H1 (cell line): Measurements from ENCODE around the gene BRD1. TPM values are rescaled to one million over a fixed set of nuclear protein-coding genes. Genes with fewer than 3 reads are reported as not detected.

Experiments
- CTCF ChIA-PET: fragments of 300-600 bp; sonication (Branson Sonifier 250); formaldehyde crosslinking; loops from one replicate; lab custom pipeline; 2021; ENCODE audit not compliant: partially characterized antibody; lab: Charles Lee
- POLR2A ChIA-PET: fragments of 300-600 bp; sonication (Branson Sonifier 250); formaldehyde crosslinking; loops from one replicate; lab custom pipeline; 2021; ENCODE audit warnings: inconsistent platforms; ENCODE audit not compliant: partially characterized antibody; lab: Charles Lee
- DNase-seq, 2 experiments: peaks; one replicate each; pipeline versions ENCODE4 v3.0.0 to v3.0.0-alpha.2; 2010 to 2022; ENCODE audit warnings: low spot score in 2 of 2, low read depth in 1 of 2, mixed read lengths in 1 of 2
- FAIRE-seq: peaks from 2 replicates; lab custom pipeline; 2011; peaks lifted over from hg19 to GRCh38; lab: Jason Lieb, UNC
- H2AFZ ChIP-seq: 2 replicates; pipeline ENCODE4 v1.8.1; 2012; ENCODE audit warnings: low read length, inconsistent platforms
- H2AK5ac ChIP-seq: 2 replicates; pipeline ENCODE4 v1.6.1; 2013; ENCODE audit warnings: low read depth, low read length
- H2BK120ac ChIP-seq: replicated peaks from 2 replicates; pipeline ENCODE3; 2013; ENCODE audit warnings: low read depth, low read length, inconsistent platforms
- H2BK12ac ChIP-seq: 2 replicates; pipeline ENCODE4 v1.6.1; 2013; ENCODE audit warnings: low read depth, low read length
- H2BK15ac ChIP-seq: 2 replicates; pipeline ENCODE4 v1.6.1; 2013; ENCODE audit warnings: low read length
- H2BK20ac ChIP-seq: 2 replicates; pipeline ENCODE4 v1.6.1; 2013; ENCODE audit warnings: low read length
- H2BK5ac ChIP-seq: 2 replicates; pipeline ENCODE4 v1.6.1; 2013; ENCODE audit warnings: low read depth, low read length
- H3K14ac ChIP-seq: 2 replicates; pipeline ENCODE4 v1.6.1; 2013; ENCODE audit warnings: inconsistent platforms; ENCODE audit not compliant: insufficient read length
- H3K18ac ChIP-seq: 2 replicates; pipeline ENCODE4 v1.6.1; 2013; ENCODE audit warnings: low read length; ENCODE audit errors: extremely low read depth
- H3K23ac ChIP-seq: 2 replicates; pipeline ENCODE4 v1.6.1; 2013; ENCODE audit warnings: inconsistent platforms; ENCODE audit not compliant: insufficient read length
- H3K23me2 ChIP-seq: 2 replicates; pipeline ENCODE4 v1.6.1; 2013; ENCODE audit warnings: low read depth, low read length
- H3K27ac ChIP-seq: 2 replicates; pipeline ENCODE4 v1.6.1; 2011; ENCODE audit warnings: low read depth, low read length, inconsistent platforms
- H3K27me3 ChIP-seq, 4 experiments: replicated peaks in 1 of 4; 1 replicate in 1 of 4; 2 replicates in 3 of 4; pipeline versions ENCODE4 v1.6.1 to v1.8.1; 2011 to 2013; ENCODE audit warnings: low read length in 3 of 4, mild to moderate bottlenecking in 3 of 4, inconsistent platforms in 2 of 4, mixed read lengths in 2 of 4, moderate library complexity in 1 of 4; ENCODE audit not compliant: control insufficient read depth in 3 of 4, insufficient read depth in 3 of 4; ENCODE audit errors: extremely low read depth in 1 of 4
- H3K36me3 ChIP-seq, 4 experiments: 2 replicates each; pipeline versions ENCODE4 v1.6.1 to v1.8.1; 2011 to 2013; ENCODE audit warnings: mild to moderate bottlenecking in 4 of 4, low read length in 3 of 4, moderate library complexity in 2 of 4, control low read depth in 1 of 4, inconsistent platforms in 1 of 4; ENCODE audit not compliant: insufficient read depth in 4 of 4, control insufficient read depth in 2 of 4
- H3K4ac ChIP-seq: replicated peaks from 2 replicates; pipeline ENCODE3; 2013; ENCODE audit warnings: low read length, low read depth, mixed read lengths, inconsistent platforms; ENCODE audit not compliant: insufficient read length
- H3K4me1 ChIP-seq, 4 experiments: replicated peaks in 1 of 4; 1 replicate in 1 of 4; 2 replicates in 3 of 4; pipeline versions ENCODE4 v1.6.1 to v1.8.1; 2011 to 2013; ENCODE audit warnings: low read length in 3 of 4, inconsistent platforms in 2 of 4, mixed read lengths in 1 of 4; ENCODE audit not compliant: insufficient read depth in 4 of 4, control insufficient read depth in 3 of 4
- H3K4me2 ChIP-seq, 2 experiments: 2 replicates each; pipeline versions ENCODE4 v1.6.1 to v1.8.1; 2011 to 2013; ENCODE audit warnings: low read depth in 2 of 2, low read length in 2 of 2, control low read depth in 1 of 2, inconsistent platforms in 1 of 2, mild to moderate bottlenecking in 1 of 2; ENCODE audit not compliant: insufficient read depth in 1 of 2
- H3K4me3 ChIP-seq, 4 experiments: fragments of 200-600, 300-600 bp in 1 of 4; sonication (generic), shearing (Covaris generic), sonication (Bioruptor Twin) in 1 of 4; 2 replicates each; pipeline versions ENCODE4 v1.5.1 to v1.8.1; 2011 to 2016; ENCODE audit warnings: low read length in 4 of 4, low read depth in 3 of 4, control low read depth in 2 of 4, inconsistent platforms in 2 of 4, mild to moderate bottlenecking in 2 of 4, mixed read lengths in 1 of 4, moderate library complexity in 1 of 4; ENCODE audit not compliant: insufficient read depth in 2 of 4; ENCODE audit errors: extremely low read depth in 1 of 4
- H3K56ac ChIP-seq: replicated peaks from 2 replicates; pipeline ENCODE3; 2013; ENCODE audit warnings: low read depth, mild to moderate bottlenecking, mixed read lengths, low read length, inconsistent platforms; ENCODE audit not compliant: insufficient read length
- H3K79me1 ChIP-seq: 2 replicates; pipeline ENCODE4 v1.6.1; 2013; ENCODE audit warnings: low read depth, low read length, control low read depth
- H3K79me2 ChIP-seq, 2 experiments: 2 replicates each; pipeline versions ENCODE4 v1.6.1 to v1.8.1; 2012 to 2013; ENCODE audit warnings: low read length in 2 of 2, mild to moderate bottlenecking in 2 of 2, inconsistent platforms in 1 of 2; ENCODE audit not compliant: insufficient read depth in 2 of 2, control insufficient read depth in 1 of 2
- H3K9ac ChIP-seq, 4 experiments: replicated peaks in 1 of 4; 1 replicate in 1 of 4; 2 replicates in 3 of 4; pipeline versions ENCODE4 v1.6.1 to v1.8.1; 2011 to 2013; ENCODE audit warnings: low read depth in 3 of 4, low read length in 3 of 4, control low read depth in 2 of 4, mild to moderate bottlenecking in 2 of 4, moderate library complexity in 2 of 4, inconsistent platforms in 1 of 4; ENCODE audit errors: extremely low read depth in 1 of 4
- H3K9me3 ChIP-seq, 2 experiments: 2 replicates each; pipeline versions ENCODE4 v1.6.1 to v1.8.1; 2012 to 2013; ENCODE audit warnings: mild to moderate bottlenecking in 2 of 2, moderate library complexity in 2 of 2, control low read depth in 1 of 2, inconsistent platforms in 1 of 2, low read depth in 1 of 2, low read length in 1 of 2, mixed read lengths in 1 of 2; ENCODE audit not compliant: insufficient read depth in 2 of 2
- H4K20me1 ChIP-seq, 2 experiments: replicated peaks in 1 of 2; 2 replicates each; pipeline versions ENCODE3 to v1.8.1; 2011 to 2013; ENCODE audit warnings: inconsistent platforms in 2 of 2, low read length in 2 of 2, mild to moderate bottlenecking in 1 of 2; ENCODE audit not compliant: insufficient read depth in 2 of 2, control insufficient read depth in 1 of 2
- H4K5ac ChIP-seq: 2 replicates; pipeline ENCODE4 v1.6.1; 2013; ENCODE audit warnings: low read length, low read depth, mixed read lengths, inconsistent platforms; ENCODE audit not compliant: insufficient read length
- H4K8ac ChIP-seq: 2 replicates; pipeline ENCODE4 v1.8.0; 2013; ENCODE audit warnings: mild to moderate bottlenecking, moderate library complexity, low read length, inconsistent platforms; ENCODE audit not compliant: insufficient read depth; ENCODE audit errors: extremely low read depth
- H4K91ac ChIP-seq: replicated peaks from 2 replicates; pipeline ENCODE3; 2013; ENCODE audit warnings: low read length, mixed read lengths, inconsistent platforms; ENCODE audit not compliant: insufficient read length
- EGR1 ChIP-seq: IDR thresholded peaks from 2 replicates; pipeline ENCODE4 v1.6.1; 2011; ENCODE audit warnings: low read depth, low read length, borderline replicate concordance
- HDAC2 ChIP-seq, 2 experiments: fragments of 300-600 bp in 1 of 2; sonication (generic) in 1 of 2; IDR thresholded peaks; 2 replicates each; pipeline ENCODE4 v1.6.1; 2011 to 2012; ENCODE audit warnings: low read depth in 2 of 2, low read length in 2 of 2, mild to moderate bottlenecking in 2 of 2, moderate library complexity in 2 of 2, borderline replicate concordance in 1 of 2, inconsistent platforms in 1 of 2
- RXRA ChIP-seq: IDR thresholded peaks from 2 replicates; pipeline ENCODE4 v1.6.1; 2011; ENCODE audit warnings: low read depth, mild to moderate bottlenecking, low read length, moderate library complexity; ENCODE audit not compliant: insufficient read depth
- SIN3A ChIP-seq, 2 experiments: IDR thresholded peaks in 1 of 2; conservative IDR thresholded peaks in 1 of 2; 2 replicates each; pipeline ENCODE4 v1.6.1; 2011 to 2012; ENCODE audit warnings: low read length in 2 of 2, improper control_type of control experiment in 1 of 2, low read depth in 1 of 2, mild to moderate bottlenecking in 1 of 2
- WGBS, 2 experiments: shearing (Covaris generic) in 1 of 2; methylation state at CpG; one replicate each; pipeline versions ENCODE4 v1.1.6 to v1.1.7; 2013 to 2015; ENCODE audit warnings: low lambda C conversion rate in 2 of 2, mixed read lengths in 2 of 2, inconsistent platforms in 1 of 2, low coverage in 1 of 2, missing lambda C conversion rate in 1 of 2; ENCODE audit not compliant: insufficient replicate concordance in 2 of 2, insufficient coverage in 1 of 2, insufficient read length in 1 of 2; ENCODE audit errors: extremely low coverage in 1 of 2, missing lambda C conversion rate in 1 of 2; 5-methylcytosine and 5-hydroxymethylcytosine counted together
- polyA plus RNA-seq, 7 experiments: library from polyadenylated mRNA; depleted of rRNA in 3 of 7; stranded (reverse) in 5 of 7; unstranded in 2 of 7; fragments of >200 nt in 5 of 7; fragments of 200-250 nt in 2 of 7; gene quantifications; 1 replicate in 5 of 7; 2 replicates in 1 of 7; 4 replicates in 1 of 7; pipeline versions ENCODE4 v1.2.1 to v1.2.3, GENCODE V29; 2011 to 2013; ENCODE audit warnings: missing spikeins in 2 of 7, mixed read lengths in 2 of 7
- total RNA-seq: library from RNA; stranded (reverse); fragmentation: NEBNext Ultra II Directional; extraction: Animal tissue kit (Norgen Biotek cat#: 25700); gene quantifications from 2 replicates; pipeline ENCODE4 v1.2.1, GENCODE V29; 2021
- TF ChIP-seq, protein P1 (sequence below): IDR thresholded peaks from 2 replicates; pipeline ENCODE4 v1.6.1; 2012; ENCODE audit warnings: inconsistent platforms

The BRD1 gene
- total and polyA plus RNA-seq, 2 of the 8 experiments (the other 6 are each of a cell fraction or from before 2014, with no cell fraction given) = 6.8 to 34.0 TPM

- DNase-seq (no peak), FAIRE-seq (no peak)
- no peak overlapping the region for H3K14ac ChIP-seq
- H2BK5ac ChIP-seq = no peak overlapping the region
- no peak overlapping the region for H2BK12ac ChIP-seq
- H3K79me1 ChIP-seq = no peaks in the 10 kb centered on the region
- no peak overlapping the region for H4K8ac ChIP-seq
- no peaks in the 10 kb centered on the region for H3K79me2 ChIP-seq
- H4K20me1 ChIP-seq = no peaks in the 10 kb centered on the region
- CTCF ChIA-PET = interaction anchor here (0.6 kb wide), 1 partner anchor 19 kb away, joined by 4 read pairs; no protein-coding TSS in a partner anchor
- no peak overlapping the region for H3K9ac ChIP-seq
- 86% methylated on average over 8 of the region's 8 CpGs; no CpG with 5 or more reads in 1 of the 2 experiments for WGBS, 2 experiments
- TF ChIP-seq, protein P1, sequence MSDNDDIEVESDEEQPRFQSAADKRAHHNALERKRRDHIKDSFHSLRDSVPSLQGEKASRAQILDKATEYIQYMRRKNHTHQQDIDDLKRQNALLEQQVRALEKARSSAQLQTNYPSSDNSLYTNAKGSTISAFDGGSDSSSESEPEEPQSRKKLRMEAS = no peak
- TF ChIP-seq EGR1 (no peak), RXRA (no peak), HDAC2 (IDR thresholded peaks at IDR 0.05; ENCODE audit: borderline replicate concordance in 1 of 2, low read depth in 2 of 2, low read length in 2 of 2) (no peak), SIN3A (conservative IDR thresholded peaks at IDR 0.05 in 1 of 2, IDR thresholded peaks at IDR 0.05 in 1 of 2; ENCODE audit: low read depth in 1 of 2, low read length in 2 of 2) (no peak)
- no peak overlapping the region for H2BK15ac ChIP-seq
- H2AFZ ChIP-seq = no peak overlapping the region
- peaks cover 14 to 19% of the 10 kb centered on the region in 2 experiments for H3K9me3 ChIP-seq
- H3K36me3 ChIP-seq = no peaks in the 10 kb centered on the region
- H3K18ac ChIP-seq = no peak overlapping the region
- no peak overlapping the region for H4K5ac ChIP-seq
- H3K27ac ChIP-seq = no peak overlapping the region
- H2BK20ac ChIP-seq = no peak overlapping the region
- H3K23me2 ChIP-seq = no peaks in the 10 kb centered on the region
- no peak overlapping the region for H3K4ac ChIP-seq
- no peak overlapping the region for H3K4me3 ChIP-seq
- no peaks in the 10 kb centered on the region for H3K4me1 ChIP-seq
- peaks cover 0 to 2% (median 0%) of the 10 kb centered on the region in 4 experiments; a peak in 2 of 7 replicates for H3K27me3 ChIP-seq
- no peak overlapping the region for H4K91ac ChIP-seq
- no peak overlapping the region for H2AK5ac ChIP-seq
- no peak overlapping the region for H3K4me2 ChIP-seq
- H2BK120ac ChIP-seq = no peak overlapping the region
- POLR2A ChIA-PET = no interaction called here
- H3K56ac ChIP-seq = no peak overlapping the region
- no peak overlapping the region for H3K23ac ChIP-seq
Observed at GRCh38 chr22:49738566-49738965, 89.1 kb downstream of the BRD1 start.
